OCI-LY3 (cell line): ENCODE results near the gene MINK1.

Experiments
- H2AFZ ChIP-seq: fragments of 200-600, 300-600 bp; shearing (Covaris generic); 2 replicates; pipeline ENCODE4 v1.6.0; 2014; ENCODE audit warnings: antibody characterized with exemption, low read depth, low read length
- H3K27ac ChIP-seq: fragments of 200-600, 300-600 bp; sonication (generic); 2 replicates; pipeline ENCODE4 v1.5.1; 2014; ENCODE audit warnings: mild to moderate bottlenecking, low read length, moderate library complexity, mixed read lengths
- H3K27me3 ChIP-seq: fragments of 200-600, 300-600 bp; sonication (generic); 2 replicates; pipeline ENCODE4 v1.6.1; 2014; ENCODE audit warnings: low read depth, low read length, mixed read lengths
- H3K36me3 ChIP-seq: fragments of 200-600, 300-600 bp; sonication (generic); replicated peaks from 2 replicates; pipeline ENCODE3; 2014; ENCODE audit warnings: low read depth, low read length, mixed read lengths
- H3K4me1 ChIP-seq: fragments of 300-600, 200-600 bp; sonication (generic); 2 replicates; pipeline ENCODE4 v1.6.1; 2014; ENCODE audit warnings: low read length, mixed read lengths
- H3K4me2 ChIP-seq: fragments of 200-600, 300-600 bp; sonication (generic); 2 replicates; pipeline ENCODE4 v1.6.1; 2014; ENCODE audit warnings: low read length, mixed read lengths
- H3K4me3 ChIP-seq: fragments of 300-600, 200-600 bp; sonication (generic); 2 replicates; pipeline ENCODE4 v1.5.1; 2014; ENCODE audit warnings: antibody characterized with exemption, mild to moderate bottlenecking, low read length, moderate library complexity
- H3K79me2 ChIP-seq: fragments of 300-600, 200-600 bp; shearing (Covaris generic); 2 replicates; pipeline ENCODE4 v1.6.1; 2014; ENCODE audit warnings: mild to moderate bottlenecking, low read length, mixed read lengths
- H3K9ac ChIP-seq: fragments of 300-600, 200-600 bp; shearing (Covaris generic); 2 replicates; pipeline ENCODE4 v1.6.0; 2014; ENCODE audit warnings: mild to moderate bottlenecking, low read length, moderate library complexity
- H3K9me3 ChIP-seq: fragments of 200-600, 300-600 bp; shearing (Covaris generic); 2 replicates; pipeline ENCODE4 v1.6.1; 2014; ENCODE audit warnings: low read length, mixed read lengths; ENCODE audit not compliant: insufficient read depth
- H4K20me1 ChIP-seq: fragments of 200-600, 300-600 bp; sonication (generic); 2 replicates; pipeline ENCODE4 v1.6.1; 2016; ENCODE audit warnings: low read length, mixed read lengths; ENCODE audit not compliant: insufficient read depth
- EZH2phosphoT487 ChIP-seq: fragments of 200-600 bp; shearing (Covaris generic); IDR thresholded peaks from 2 replicates; pipeline ENCODE4 v1.6.1; 2018; ENCODE audit warnings: antibody characterized with exemption, mixed run types, low read depth
- TF ChIP-seq, protein P1 (sequence below): fragments of 200-600, 300-600 bp; sonication (generic); IDR thresholded peaks from 2 replicates; pipeline ENCODE4 v1.5.1; 2014; ENCODE audit warnings: antibody characterized with exemption, low read length, low read depth

MINK1 gene

DNA sequence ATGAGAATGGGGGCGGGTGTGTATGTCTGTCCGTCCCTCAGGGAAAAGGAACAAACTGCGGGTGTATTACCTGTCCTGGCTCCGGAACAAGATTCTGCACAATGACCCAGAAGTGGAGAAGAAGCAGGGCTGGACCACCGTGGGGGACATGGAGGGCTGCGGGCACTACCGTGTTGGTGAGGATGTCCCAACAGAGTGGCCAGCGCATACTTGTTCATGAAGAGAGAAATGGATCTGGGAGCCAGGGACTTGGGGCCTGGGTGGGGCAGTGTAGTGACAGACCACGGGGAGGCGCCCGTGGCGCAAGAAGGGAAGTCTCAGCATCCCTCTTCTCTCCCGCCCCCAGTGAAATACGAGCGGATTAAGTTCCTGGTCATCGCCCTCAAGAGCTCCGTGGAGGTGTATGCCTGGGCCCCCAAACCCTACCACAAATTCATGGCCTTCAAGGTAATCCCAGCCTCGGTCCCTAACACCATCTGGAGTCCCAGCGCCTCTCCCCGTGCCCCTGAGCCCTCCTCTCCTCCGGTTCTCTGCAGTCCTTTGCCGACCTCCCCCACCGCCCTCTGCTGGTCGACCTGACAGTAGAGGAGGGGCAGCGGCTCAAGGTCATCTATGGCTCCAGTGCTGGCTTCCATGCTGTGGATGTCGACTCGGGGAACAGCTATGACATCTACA, 62.7 kb downstream of the MINK1 start:
- H4K20me1 ChIP-seq, result no peaks in the 10 kb centered on the region
- H3K36me3 ChIP-seq, result peaks cover 7% of the 10 kb centered on the region
- H3K27me3 ChIP-seq, result no peaks in the 10 kb centered on the region
- H3K4me1 ChIP-seq, result peaks cover 14% of the 10 kb centered on the region
- no peak overlapping the region for H3K4me2 ChIP-seq
- TF ChIP-seq, protein P1, sequence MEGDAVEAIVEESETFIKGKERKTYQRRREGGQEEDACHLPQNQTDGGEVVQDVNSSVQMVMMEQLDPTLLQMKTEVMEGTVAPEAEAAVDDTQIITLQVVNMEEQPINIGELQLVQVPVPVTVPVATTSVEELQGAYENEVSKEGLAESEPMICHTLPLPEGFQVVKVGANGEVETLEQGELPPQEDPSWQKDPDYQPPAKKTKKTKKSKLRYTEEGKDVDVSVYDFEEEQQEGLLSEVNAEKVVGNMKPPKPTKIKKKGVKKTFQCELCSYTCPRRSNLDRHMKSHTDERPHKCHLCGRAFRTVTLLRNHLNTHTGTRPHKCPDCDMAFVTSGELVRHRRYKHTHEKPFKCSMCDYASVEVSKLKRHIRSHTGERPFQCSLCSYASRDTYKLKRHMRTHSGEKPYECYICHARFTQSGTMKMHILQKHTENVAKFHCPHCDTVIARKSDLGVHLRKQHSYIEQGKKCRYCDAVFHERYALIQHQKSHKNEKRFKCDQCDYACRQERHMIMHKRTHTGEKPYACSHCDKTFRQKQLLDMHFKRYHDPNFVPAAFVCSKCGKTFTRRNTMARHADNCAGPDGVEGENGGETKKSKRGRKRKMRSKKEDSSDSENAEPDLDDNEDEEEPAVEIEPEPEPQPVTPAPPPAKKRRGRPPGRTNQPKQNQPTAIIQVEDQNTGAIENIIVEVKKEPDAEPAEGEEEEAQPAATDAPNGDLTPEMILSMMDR, result no peak
- no peak for TF ChIP-seq EZH2phosphoT487
- no peak overlapping the region for H2AFZ ChIP-seq
- H3K4me3 ChIP-seq, result no peak overlapping the region
- H3K79me2 ChIP-seq, result no peaks in the 10 kb centered on the region
- no peak overlapping the region for H3K9ac ChIP-seq
- H3K9me3 ChIP-seq, result no peaks in the 10 kb centered on the region
- H3K27ac ChIP-seq, result no peak overlapping the region

DNA sequence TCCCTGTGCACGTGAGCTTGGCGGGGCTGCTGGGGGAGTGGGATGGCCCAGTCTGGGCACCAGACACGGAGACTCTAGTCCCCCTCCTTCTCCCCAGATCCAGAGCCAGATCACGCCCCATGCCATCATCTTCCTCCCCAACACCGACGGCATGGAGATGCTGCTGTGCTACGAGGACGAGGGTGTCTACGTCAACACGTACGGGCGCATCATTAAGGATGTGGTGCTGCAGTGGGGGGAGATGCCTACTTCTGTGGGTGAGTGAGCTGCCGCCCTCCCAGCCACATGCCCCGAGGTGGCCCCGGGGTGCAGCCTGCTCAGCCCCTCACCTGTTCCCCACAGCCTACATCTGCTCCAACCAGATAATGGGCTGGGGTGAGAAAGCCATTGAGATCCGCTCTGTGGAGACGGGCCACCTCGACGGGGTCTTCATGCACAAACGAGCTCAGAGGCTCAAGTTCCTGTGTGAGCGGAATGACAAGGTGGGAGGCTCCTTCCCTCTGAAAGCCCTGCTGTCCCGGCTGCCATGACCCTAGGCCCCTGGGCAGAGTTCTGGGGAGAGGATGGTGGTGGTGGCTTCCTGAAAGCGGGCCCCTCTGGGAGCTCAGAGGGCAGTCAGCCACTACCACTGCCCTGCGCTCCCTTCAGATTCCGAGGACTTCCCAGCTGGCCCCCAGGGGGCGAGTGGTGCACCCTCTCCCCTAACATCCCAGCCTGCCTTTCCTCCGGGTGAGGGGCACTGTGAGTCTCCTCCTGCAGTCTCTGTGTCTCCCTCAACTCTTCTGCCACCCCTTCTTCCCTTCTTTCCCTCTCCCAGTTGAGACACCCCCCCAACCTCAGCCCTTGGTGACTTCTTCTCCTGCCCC, 63.4 kb downstream of the MINK1 start:
- Histone ChIP-seq H3K9ac (no peak overlapping the region), H4K20me1 (no peaks in the 10 kb centered on the region), H3K27me3 (no peaks in the 10 kb centered on the region), H3K27ac (no peak overlapping the region), H3K79me2 (no peaks in the 10 kb centered on the region), H3K36me3 (peaks cover 7% of the 10 kb centered on the region), H2AFZ (no peak overlapping the region), H3K4me1 (peaks cover 12% of the 10 kb centered on the region), H3K9me3 (no peaks in the 10 kb centered on the region), H3K4me2 (no peak overlapping the region), H3K4me3 (no peak overlapping the region)
- TF ChIP-seq, protein P1, result no peak

DNA sequence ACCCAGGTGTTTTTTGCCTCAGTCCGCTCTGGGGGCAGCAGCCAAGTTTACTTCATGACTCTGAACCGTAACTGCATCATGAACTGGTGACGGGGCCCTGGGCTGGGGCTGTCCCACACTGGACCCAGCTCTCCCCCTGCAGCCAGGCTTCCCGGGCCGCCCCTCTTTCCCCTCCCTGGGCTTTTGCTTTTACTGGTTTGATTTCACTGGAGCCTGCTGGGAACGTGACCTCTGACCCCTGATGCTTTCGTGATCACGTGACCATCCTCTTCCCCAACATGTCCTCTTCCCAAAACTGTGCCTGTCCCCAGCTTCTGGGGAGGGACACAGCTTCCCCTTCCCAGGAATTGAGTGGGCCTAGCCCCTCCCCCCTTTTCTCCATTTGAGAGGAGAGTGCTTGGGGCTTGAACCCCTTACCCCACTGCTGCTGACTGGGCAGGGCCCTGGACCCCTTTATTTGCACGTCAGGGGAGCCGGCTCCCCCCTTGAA, 64.1 kb downstream of the MINK1 start:
- Histone ChIP-seq H3K36me3 (peaks cover 3% of the 10 kb centered on the region), H3K79me2 (no peaks in the 10 kb centered on the region), H2AFZ (no peak overlapping the region), H3K27me3 (no peaks in the 10 kb centered on the region), H3K4me3 (no peak overlapping the region), H3K9me3 (no peaks in the 10 kb centered on the region), H3K4me1 (peaks cover 5% of the 10 kb centered on the region), H3K27ac (no peak overlapping the region), H4K20me1 (no peaks in the 10 kb centered on the region), H3K9ac (no peak overlapping the region), H3K4me2 (no peak overlapping the region)
- TF ChIP-seq, protein P1, result no peak
- TF ChIP-seq EZH2phosphoT487, result no peak

DNA sequence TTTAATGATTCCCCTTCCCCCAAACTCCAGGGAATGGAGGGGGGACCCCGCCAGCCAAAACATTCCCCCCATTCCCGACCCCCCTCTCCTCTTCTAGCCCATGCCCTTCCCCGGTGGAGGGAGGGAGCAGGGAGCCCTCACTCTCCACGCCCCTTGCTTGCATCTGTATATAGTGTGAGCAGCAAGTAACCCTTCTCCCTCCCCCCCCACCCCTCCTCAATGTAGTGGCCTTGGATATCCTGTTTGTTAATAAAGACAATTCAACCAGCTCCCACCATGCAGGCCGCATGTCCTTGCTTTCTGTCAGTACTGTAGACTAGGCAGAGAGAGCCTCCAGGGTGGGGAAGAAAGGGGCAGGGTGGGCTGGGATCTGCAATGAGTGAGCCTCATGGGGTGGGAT, 64.6 kb downstream of the MINK1 start:
- Histone ChIP-seq H2AFZ (no peak overlapping the region), H3K27me3 (no peaks in the 10 kb centered on the region), H3K27ac (no peak overlapping the region), H3K4me3 (no peak overlapping the region), H3K9ac (no peak overlapping the region), H3K79me2 (no peaks in the 10 kb centered on the region), H3K4me1 (peaks cover under 1% of the 10 kb centered on the region; the same call in 1 of the 2 replicates), H3K36me3 (no peaks in the 10 kb centered on the region), H3K9me3 (no peaks in the 10 kb centered on the region), H3K4me2 (no peak overlapping the region), H4K20me1 (no peaks in the 10 kb centered on the region)
- TF ChIP-seq, protein P1, result no peak
- TF ChIP-seq EZH2phosphoT487, result no peak
